Myocyte (in vitro differentiated cells): ENCODE results near the gene ATP1B4. TPM values are rescaled to one million over a fixed set of nuclear protein-coding genes. Genes with fewer than 3 reads are reported as not detected.
"Not testable (repeated sequence)": the region's sequence is repeated elsewhere in the genome, so short reads cannot be mapped to it uniquely, and the experiment has no call there.

ENCODE experiments used
- DNase-seq: peaks from one replicate; pipeline ENCODE4 v3.0.0-alpha.2; 2012; ENCODE audit warnings: low read depth
- polyA plus RNA-seq: library from polyadenylated mRNA; unstranded; fragments of >200 nt; gene quantifications from one replicate; pipeline ENCODE4 v1.2.1, GENCODE V29; 2012; ENCODE audit warnings: missing spikeins
- total RNA-seq: library from RNA; depleted of rRNA; stranded (reverse); fragments of >200 nt; gene quantifications from 2 replicates; pipeline ENCODE4 v1.2.3, GENCODE V29; 2014

Gene ATP1B4
- total RNA-seq: 2.5 and 58.0 TPM in 2 replicates
- 6.0 TPM for polyA plus RNA-seq

- no peak for DNase-seq
Observed at GRCh38 chrX:120361764-120362305, at the start of gene ATP1B4. Gene ATP1B4 (plus strand): TSS chrX:120362089. CDS start chrX:120362169, 80 bp downstream.

- no peak for DNase-seq
Observed at GRCh38 chrX:120315776-120316175, 46.1 kb upstream of the ATP1B4 start.

GRCh38 chrX:120316587-120317283, 45.2 kb upstream of the ATP1B4 start:
- no peak for DNase-seq

- no peak for DNase-seq
Observed at GRCh38 chrX:120318411-120318810, 43.5 kb upstream of the ATP1B4 start.

GRCh38 chrX:120321520-120322281, 40.2 kb upstream of the ATP1B4 start:
- no peak for DNase-seq

- peak; percentile 25 for DNase-seq
Observed at GRCh38 chrX:120331116-120331515, 30.8 kb upstream of the ATP1B4 start.

GRCh38 chrX:120332394-120332793, 29.5 kb upstream of the ATP1B4 start:
- DNase-seq: no peak

GRCh38 chrX:120334151-120334550, 27.7 kb upstream of the ATP1B4 start:
- no peak for DNase-seq

GRCh38 chrX:120334603-120335002, 27.3 kb upstream of the ATP1B4 start:
- no peak for DNase-seq

GRCh38 chrX:120335289-120335688, 26.6 kb upstream of the ATP1B4 start:
- no peak for DNase-seq

- no peak for DNase-seq
Observed at GRCh38 chrX:120336899-120337298, 25.0 kb upstream of the ATP1B4 start.

GRCh38 chrX:120344566-120344965, 17.3 kb upstream of the ATP1B4 start:
- DNase-seq: not testable (repeated sequence)

GRCh38 chrX:120350450-120351138, 11.3 kb upstream of the ATP1B4 start:
- DNase-seq: peak; percentile 24

GRCh38 chrX:120356084-120356483, 5.8 kb upstream of the ATP1B4 start:
- DNase-seq: no peak

- no peak for DNase-seq
Observed at GRCh38 chrX:120357186-120357585, 4.7 kb upstream of the ATP1B4 start.

- DNase-seq: peak; percentile 63
Observed at GRCh38 chrX:120358737-120359456, 3.0 kb upstream of the ATP1B4 start.

GRCh38 chrX:120365320-120365719, 3.4 kb downstream of the ATP1B4 start:
- peak; percentile 92 for DNase-seq

GRCh38 chrX:120365968-120366367, 4.1 kb downstream of the ATP1B4 start:
- peak; percentile 48 for DNase-seq

- DNase-seq: no peak
Observed at GRCh38 chrX:120366794-120367193, 4.9 kb downstream of the ATP1B4 start.

GRCh38 chrX:120367402-120368109, 5.7 kb downstream of the ATP1B4 start:
- DNase-seq: peak; percentile 47
